ENCODE results near the gene TCIRG1.

TCIRG1 gene

GRCh38 chr11:68037411-68038225 is 1.2 kb upstream of the TCIRG1 start:
- no peak for DNase-seq (ENCODE audit: low spot score)

- DNase-seq (ENCODE audit: low spot score) = no peak
Measured at GRCh38 chr11:68038226-68038717, 553 bp upstream of the TCIRG1 start.

GRCh38 chr11:68039526-68040086 is 781 bp downstream of the TCIRG1 start:
- DNase-seq (ENCODE audit: low spot score) = no peak

- DNase-seq (ENCODE audit: low spot score) = peak; percentile 85
Measured at GRCh38 chr11:68040101-68040956, 1.5 kb downstream of the TCIRG1 start.

- no peak for DNase-seq (ENCODE audit: low spot score)
Measured at GRCh38 chr11:68040957-68041591, 2.2 kb downstream of the TCIRG1 start.

- no peak for DNase-seq (ENCODE audit: low spot score)
Measured at GRCh38 chr11:68041617-68042218, 2.9 kb downstream of the TCIRG1 start.

- DNase-seq (ENCODE audit: low spot score) = no peak
Measured at GRCh38 chr11:68042219-68043028, 3.6 kb downstream of the TCIRG1 start.

- DNase-seq (ENCODE audit: low spot score) = no peak
Measured at GRCh38 chr11:68043029-68043348, 4.2 kb downstream of the TCIRG1 start.

GRCh38 chr11:68043349-68044144 is 4.7 kb downstream of the TCIRG1 start:
- no peak for DNase-seq (ENCODE audit: low spot score)

GRCh38 chr11:68044145-68044813 is 5.5 kb downstream of the TCIRG1 start:
- DNase-seq (ENCODE audit: low spot score) = no peak

- no peak for DNase-seq (ENCODE audit: low spot score)
Measured at GRCh38 chr11:68044898-68045351, 6.1 kb downstream of the TCIRG1 start.

GRCh38 chr11:68047437-68048290 is 8.8 kb downstream of the TCIRG1 start:
- no peak for DNase-seq (ENCODE audit: low spot score)

GRCh38 chr11:68048681-68049508 is 10.1 kb downstream of the TCIRG1 start:
- no peak for DNase-seq (ENCODE audit: low spot score)

- no peak for DNase-seq (ENCODE audit: low spot score)
Measured at GRCh38 chr11:68049509-68050370, 10.9 kb downstream of the TCIRG1 start.

GRCh38 chr11:68050371-68050841 is 11.6 kb downstream of the TCIRG1 start:
- DNase-seq (ENCODE audit: low spot score) = no peak

Data from NAMALWA (cell line).